GM12864 (cell line): ENCODE results near the gene CUTA.
A peak's percentile ranks its signal among the peaks of the same experiment; 100 is the strongest.

ENCODE experiments used
- DNase-seq: peaks from one replicate; pipeline ENCODE4 v3.0.0-alpha.2; 2011; ENCODE audit warnings: low read depth
- H3K4me3 ChIP-seq: 2 replicates; pipeline ENCODE4 v1.5.1; 2011; ENCODE audit warnings: mild to moderate bottlenecking, low read depth, low read length, control low read depth
- CTCF ChIP-seq: IDR thresholded peaks from 2 replicates; pipeline ENCODE4 v1.5.1; 2011; ENCODE audit warnings: low read depth, mild to moderate bottlenecking, moderate library complexity, low read length, control low read depth, inconsistent platforms; ENCODE audit errors: missing control alignments

Gene CUTA

GRCh38 chr6:33455051-33455450 lies 37.1 kb upstream of the CUTA start:
- no peak for TF ChIP-seq CTCF
- no peak for DNase-seq
- H3K4me3 ChIP-seq: peak overlapping the region; percentile 86

GRCh38 chr6:33454009-33454946 lies 36.4 kb upstream of the CUTA start, which contains the start of gene ZBTB9:
Gene ZBTB9 (plus strand): TSS chr6:33454576. CDS start chr6:33455101, 525 bp downstream.
- no peak for TF ChIP-seq CTCF
- DNase-seq: peak; percentile 86
- H3K4me3 ChIP-seq: peak within 1 kb of the TSS; percentile 86

- TF ChIP-seq CTCF: no peak
- no peak for DNase-seq
Measured at GRCh38 chr6:33453393-33454008, 35.6 kb upstream of the CUTA start.

GRCh38 chr6:33452496-33452895 lies 34.6 kb upstream of the CUTA start:
- TF ChIP-seq CTCF: no peak
- DNase-seq: no peak
- H3K4me3 ChIP-seq: no peak overlapping the region

More at GRCh38 chr6:33453393-33454008, 35.6 kb upstream of the CUTA start:
- peak overlapping the region; percentile 86 for H3K4me3 ChIP-seq

- TF ChIP-seq CTCF: no peak
- no peak for DNase-seq
- no peak overlapping the region for H3K4me3 ChIP-seq
Measured at GRCh38 chr6:33451606-33452005, 33.7 kb upstream of the CUTA start.

GRCh38 chr6:33450434-33450833 lies 32.5 kb upstream of the CUTA start:
- no peak for TF ChIP-seq CTCF
- DNase-seq: no peak
- H3K4me3 ChIP-seq: no peak overlapping the region
